Memory B cell (primary cell): ENCODE data around the gene WDR49.

Experiments
- ATAC-seq: fragments of 150-1000 bp; cut with Tn5 transposase; 2 replicates; pipeline ENCODE4 v1.10.0; 2021; ENCODE audit warnings: low read depth, mild to moderate bottlenecking, moderate library complexity
- DNase-seq, 2 donors: peaks; one replicate each; pipeline ENCODE4 v3.0.0; 2022; ENCODE audit warnings: low spot score in 2 of 2
- H3K27ac Mint-ChIP-seq: one replicate; pipeline ENCODE4 v1.8.0; 2022; ENCODE audit warnings: mild to moderate bottlenecking, moderate library complexity, mixed read lengths
- H3K27me3 Mint-ChIP-seq: one replicate; pipeline ENCODE4 v1.8.0; 2022; ENCODE audit warnings: mixed read lengths
- H3K36me3 Mint-ChIP-seq: one replicate; pipeline ENCODE4 v1.8.0; 2022; ENCODE audit warnings: mild to moderate bottlenecking, mixed read lengths
- H3K4me1 Mint-ChIP-seq: one replicate; pipeline ENCODE4 v1.8.0; 2022; ENCODE audit warnings: mixed read lengths
- H3K4me3 Mint-ChIP-seq: one replicate; pipeline ENCODE4 v1.8.0; 2022; ENCODE audit warnings: mild to moderate bottlenecking, moderate library complexity, mixed read lengths
- H3K9me3 Mint-ChIP-seq: one replicate; pipeline ENCODE4 v1.8.0; 2022; ENCODE audit warnings: mixed read lengths

WDR49 gene

GRCh38 chr3:167493244-167493643, 160.5 kb downstream of the WDR49 start:
- ATAC-seq (no peak), DNase-seq (no peak)
- Mint-ChIP-seq H3K9me3 (no peaks in the 10 kb centered on the region), H3K36me3 (no peaks in the 10 kb centered on the region), H3K4me1 (no peaks in the 10 kb centered on the region), H3K27me3 (no peaks in the 10 kb centered on the region), H3K27ac (no peak overlapping the region), H3K4me3 (no peak overlapping the region)

GRCh38 chr3:167491621-167492020, 162.1 kb downstream of the WDR49 start:
- no peaks in the 10 kb centered on the region for H3K36me3 Mint-ChIP-seq
- ATAC-seq (no peak), DNase-seq (no peak)
- H3K27ac Mint-ChIP-seq: no peak overlapping the region
- no peaks in the 10 kb centered on the region for H3K27me3 Mint-ChIP-seq
- no peaks in the 10 kb centered on the region for H3K4me1 Mint-ChIP-seq
- H3K4me3 Mint-ChIP-seq: no peak overlapping the region
- H3K9me3 Mint-ChIP-seq: no peaks in the 10 kb centered on the region

- H3K27me3 Mint-ChIP-seq: no peaks in the 10 kb centered on the region
- H3K4me3 Mint-ChIP-seq: no peak overlapping the region
These were observed 164.2 kb downstream of the WDR49 start for GRCh38 chr3:167489571-167489970.

DNA sequence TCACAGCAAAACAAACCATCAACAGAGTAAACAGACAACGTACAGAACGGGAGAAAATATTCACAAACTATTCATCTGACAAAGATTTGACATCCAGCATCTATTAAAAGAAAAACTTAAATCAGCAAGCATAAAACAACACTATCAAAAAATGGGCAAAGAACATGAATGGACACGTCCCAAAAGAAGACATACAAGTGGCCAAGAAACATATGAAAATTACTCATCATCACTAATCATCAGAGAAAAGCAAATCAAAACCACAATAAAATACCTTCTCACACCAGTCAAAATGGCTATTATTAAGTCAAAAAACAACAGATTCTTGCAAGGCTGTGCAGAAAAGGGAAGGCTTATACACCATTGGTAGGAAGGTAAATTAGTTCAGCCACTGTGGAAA, 166.2 kb downstream of the WDR49 start:
- Mint-ChIP-seq H3K4me3 (no peak overlapping the region), H3K27ac (no peak overlapping the region)

More at GRCh38 chr3:167489571-167489970, 164.2 kb downstream of the WDR49 start:
- Mint-ChIP-seq H3K36me3 (no peaks in the 10 kb centered on the region), H3K27ac (no peak overlapping the region), H3K4me1 (no peaks in the 10 kb centered on the region), H3K9me3 (no peaks in the 10 kb centered on the region)
- ATAC-seq (no peak), DNase-seq (no peak)

GRCh38 chr3:167484551-167484950, 169.2 kb downstream of the WDR49 start:
- Mint-ChIP-seq H3K9me3 (peaks cover 1% of the 10 kb centered on the region), H3K4me3 (no peak overlapping the region), H3K4me1 (no peaks in the 10 kb centered on the region), H3K27me3 (no peaks in the 10 kb centered on the region), H3K36me3 (no peaks in the 10 kb centered on the region), H3K27ac (no peak overlapping the region)
- ATAC-seq (no peak), DNase-seq (no peak)

More for the DNA sequence above, 166.2 kb downstream of the WDR49 start:
- H3K36me3 Mint-ChIP-seq: no peaks in the 10 kb centered on the region
- no peaks in the 10 kb centered on the region for H3K27me3 Mint-ChIP-seq
- ATAC-seq (no peak), DNase-seq (no peak)
- H3K9me3 Mint-ChIP-seq: peaks cover 1% of the 10 kb centered on the region
- H3K4me1 Mint-ChIP-seq: no peaks in the 10 kb centered on the region

DNA sequence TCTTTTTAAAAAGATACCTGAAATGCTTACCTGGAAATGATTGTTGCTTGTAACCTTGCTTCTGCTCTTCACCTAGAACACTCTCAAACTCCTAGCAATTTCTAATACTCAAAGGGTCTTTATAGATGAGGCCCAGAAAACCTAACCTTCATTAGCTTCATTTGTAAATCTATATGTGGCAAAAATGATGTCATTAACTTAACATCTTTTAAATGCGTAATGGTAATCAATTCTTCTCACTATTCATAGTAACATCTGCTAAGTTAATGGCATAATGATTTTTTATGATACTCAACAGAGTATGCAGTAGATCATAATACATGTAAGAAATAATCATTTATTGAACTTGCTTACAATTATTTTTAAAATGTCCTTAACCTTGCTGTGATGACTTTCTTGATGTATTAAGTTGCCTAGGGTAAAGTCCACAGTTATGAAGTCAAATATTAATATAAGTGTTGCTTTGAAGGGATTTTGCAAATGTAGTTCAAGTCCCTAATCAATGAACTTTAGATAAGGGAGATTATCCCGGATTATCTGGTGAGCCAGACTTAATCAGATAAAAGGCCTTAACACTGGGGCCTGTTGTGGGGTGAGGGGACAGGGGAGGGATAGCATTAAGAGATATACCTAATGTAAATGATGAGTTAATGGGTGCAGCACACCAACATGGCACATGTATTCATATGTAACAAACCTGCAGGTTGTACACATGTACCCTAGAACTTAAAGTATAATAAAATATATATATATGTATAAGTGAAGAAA, 169.8 kb downstream of the WDR49 start:
- H3K4me1 Mint-ChIP-seq: no peaks in the 10 kb centered on the region
- H3K27ac Mint-ChIP-seq: no peak overlapping the region
- DNase-seq (no peak), ATAC-seq (no peak)
- H3K4me3 Mint-ChIP-seq: no peak overlapping the region
- no peaks in the 10 kb centered on the region for H3K36me3 Mint-ChIP-seq
- H3K27me3 Mint-ChIP-seq: no peaks in the 10 kb centered on the region
- peaks cover 1% of the 10 kb centered on the region for H3K9me3 Mint-ChIP-seq

GRCh38 chr3:167481164-167481563, 172.6 kb downstream of the WDR49 start:
- H3K4me3 Mint-ChIP-seq: no peak overlapping the region
- no peaks in the 10 kb centered on the region for H3K27me3 Mint-ChIP-seq
- DNase-seq (no peak), ATAC-seq (no peak)
- no peaks in the 10 kb centered on the region for H3K36me3 Mint-ChIP-seq
- no peaks in the 10 kb centered on the region for H3K4me1 Mint-ChIP-seq
- H3K9me3 Mint-ChIP-seq: peaks cover 1% of the 10 kb centered on the region
- H3K27ac Mint-ChIP-seq: no peak overlapping the region

DNA sequence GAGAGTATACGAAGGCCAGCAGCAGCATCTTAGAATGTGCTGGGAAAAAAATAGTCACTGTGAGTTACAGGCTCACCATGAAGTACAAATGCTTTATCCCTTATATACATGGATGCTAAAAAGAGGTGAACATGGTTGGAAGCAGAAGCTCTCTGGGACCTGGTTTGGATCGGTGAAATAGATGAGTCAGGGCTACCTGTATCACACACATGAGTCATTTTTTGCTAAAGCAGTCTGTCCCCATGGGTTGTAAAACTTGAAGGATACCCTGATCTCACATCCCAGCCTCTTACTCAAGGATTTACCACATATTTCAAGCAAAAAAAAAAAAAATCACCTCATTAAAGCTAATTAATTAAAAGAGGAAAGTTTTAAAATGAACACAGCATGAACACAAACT, 173.0 kb downstream of the WDR49 start:
- no peaks in the 10 kb centered on the region for H3K4me1 Mint-ChIP-seq

DNA sequence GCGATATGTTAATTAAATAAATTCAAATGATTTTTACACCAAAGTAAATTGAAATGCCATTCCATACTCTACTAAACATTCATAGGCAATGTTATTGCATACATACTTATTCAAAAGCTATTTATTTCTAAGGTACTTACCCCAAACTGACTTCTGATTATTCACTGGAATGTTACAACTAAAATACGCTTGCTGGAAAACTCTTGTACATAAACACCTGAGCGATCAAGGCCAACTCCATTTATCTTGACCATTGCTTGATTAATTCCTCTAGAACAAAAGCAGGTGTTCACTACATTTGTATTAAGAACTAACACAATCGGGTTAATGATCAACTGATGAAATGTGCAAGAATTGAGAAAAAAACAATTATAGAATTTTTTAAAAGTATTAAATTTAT, 179.9 kb downstream of the WDR49 start, which contains the start of gene SERPINI2:
SERPINI2 (minus strand) TSS at position 180 of the 400 bp plus-strand sequence. CDS start 2,208 bp downstream, outside the sequence.
- no peaks in the 10 kb centered on the region for H3K36me3 Mint-ChIP-seq
- H3K27ac Mint-ChIP-seq: no peak within 1 kb of the TSS
- H3K4me1 Mint-ChIP-seq: no peaks in the 10 kb centered on the region
- H3K4me3 Mint-ChIP-seq: no peak within 1 kb of the TSS
- no peaks in the 10 kb centered on the region for H3K27me3 Mint-ChIP-seq
- no peaks in the 10 kb centered on the region for H3K9me3 Mint-ChIP-seq
- no peak for ATAC-seq
- no peak for DNase-seq

More for the DNA sequence above, 173.0 kb downstream of the WDR49 start:
- ATAC-seq (no peak), DNase-seq (no peak)
- Mint-ChIP-seq H3K27me3 (no peaks in the 10 kb centered on the region), H3K4me3 (no peak overlapping the region), H3K36me3 (no peaks in the 10 kb centered on the region), H3K27ac (no peak overlapping the region), H3K9me3 (peaks cover 1% of the 10 kb centered on the region)

DNA sequence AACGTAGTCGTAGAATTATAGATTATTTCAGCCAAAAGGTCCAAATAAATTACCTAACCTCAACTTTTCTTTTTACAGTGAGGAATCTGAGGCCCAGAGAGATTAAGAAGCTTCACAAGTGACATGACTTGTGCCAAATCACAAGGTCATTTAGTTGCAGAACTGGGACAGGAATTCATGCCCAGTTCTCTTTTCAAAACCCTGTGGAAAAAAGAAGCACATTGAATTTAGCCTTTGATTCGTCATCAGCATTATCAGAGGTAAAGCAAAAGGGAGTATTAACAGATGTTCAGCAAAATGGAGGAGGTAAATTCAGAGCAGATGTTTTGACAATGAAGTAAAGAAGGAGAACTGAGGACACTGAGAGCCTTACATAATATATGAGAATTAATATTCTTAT, 184.4 kb downstream of the WDR49 start:
- no peaks in the 10 kb centered on the region for H3K9me3 Mint-ChIP-seq
- DNase-seq (no peak), ATAC-seq (no peak)
- no peak overlapping the region for H3K4me3 Mint-ChIP-seq
- no peaks in the 10 kb centered on the region for H3K27me3 Mint-ChIP-seq
- no peaks in the 10 kb centered on the region for H3K36me3 Mint-ChIP-seq
- H3K27ac Mint-ChIP-seq: no peak overlapping the region
- H3K4me1 Mint-ChIP-seq: no peaks in the 10 kb centered on the region

DNA sequence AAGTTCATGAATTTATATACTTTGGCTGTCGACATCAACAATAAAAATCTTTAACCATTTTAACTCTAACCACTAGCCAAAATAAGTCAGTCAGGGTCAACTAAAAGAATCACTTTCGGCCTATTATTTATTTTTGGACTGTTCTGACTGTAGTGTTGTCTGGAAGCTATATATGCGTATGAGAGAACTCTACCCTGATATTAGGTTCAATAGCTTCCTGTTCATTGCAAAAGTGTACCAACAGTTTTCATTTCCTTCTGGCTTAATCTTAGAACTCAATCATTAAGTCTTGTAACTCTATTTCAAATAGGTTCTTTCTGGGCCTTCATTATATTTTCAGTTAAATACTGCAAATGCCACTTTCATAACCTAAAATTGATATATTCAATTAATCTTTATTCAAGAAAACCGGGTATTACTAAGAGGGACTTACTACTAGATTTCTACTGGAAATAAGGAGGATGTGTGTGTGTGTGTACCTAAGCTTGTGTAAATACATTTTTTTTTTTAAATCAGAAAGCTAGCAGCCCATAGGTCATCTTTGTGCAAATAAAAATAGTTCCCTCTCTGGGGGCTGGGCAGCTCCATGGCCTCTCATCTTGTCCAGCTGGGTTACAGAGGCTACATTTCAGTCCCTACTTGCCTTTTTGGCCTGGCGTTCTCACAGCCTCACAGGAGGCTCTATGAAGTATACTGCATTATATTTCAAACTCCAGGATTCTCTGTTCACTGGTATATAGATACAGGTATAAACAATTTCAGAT, 185.7 kb downstream of the WDR49 start:
- H3K9me3 Mint-ChIP-seq: no peaks in the 10 kb centered on the region
- no peak overlapping the region for H3K27ac Mint-ChIP-seq
- ATAC-seq: no peak
- H3K4me3 Mint-ChIP-seq: no peak overlapping the region
- no peaks in the 10 kb centered on the region for H3K4me1 Mint-ChIP-seq
- H3K27me3 Mint-ChIP-seq: no peaks in the 10 kb centered on the region
- DNase-seq: no peak
- no peaks in the 10 kb centered on the region for H3K36me3 Mint-ChIP-seq

- no peak for DNase-seq
- Mint-ChIP-seq H3K9me3 (no peaks in the 10 kb centered on the region), H3K36me3 (no peaks in the 10 kb centered on the region), H3K27ac (no peak overlapping the region), H3K4me1 (no peaks in the 10 kb centered on the region), H3K27me3 (peaks cover 2% of the 10 kb centered on the region), H3K4me3 (no peak overlapping the region)
- no peak for ATAC-seq
These were observed 186.8 kb downstream of the WDR49 start for GRCh38 chr3:167466966-167467365.

- Mint-ChIP-seq H3K4me3 (no peak overlapping the region), H3K36me3 (no peaks in the 10 kb centered on the region), H3K27me3 (no peaks in the 10 kb centered on the region), H3K27ac (no peak overlapping the region), H3K4me1 (no peaks in the 10 kb centered on the region), H3K9me3 (no peaks in the 10 kb centered on the region)
- ATAC-seq (no peak), DNase-seq (no peak)
These were observed 197.5 kb downstream of the WDR49 start for GRCh38 chr3:167456157-167456799.

- H3K4me3 Mint-ChIP-seq: no peak overlapping the region
- H3K27ac Mint-ChIP-seq: no peak overlapping the region
- ATAC-seq (no peak), DNase-seq (no peak)
- no peaks in the 10 kb centered on the region for H3K4me1 Mint-ChIP-seq
- no peaks in the 10 kb centered on the region for H3K27me3 Mint-ChIP-seq
- no peaks in the 10 kb centered on the region for H3K9me3 Mint-ChIP-seq
- no peaks in the 10 kb centered on the region for H3K36me3 Mint-ChIP-seq
These were observed 199.9 kb downstream of the WDR49 start for GRCh38 chr3:167453815-167454214.
